Fibroblast of skin of left quadriceps (primary cell): ENCODE data around the gene CTDSP1.
A peak's percentile ranks its signal among the peaks of the same experiment; 100 is the strongest.

ENCODE experiments used
- DNase-seq, 2 experiments: peaks; one replicate each; pipeline ENCODE4 v3.0.0-alpha.2; 2013; ENCODE audit warnings: low read depth in 2 of 2

The CTDSP1 gene

DNA sequence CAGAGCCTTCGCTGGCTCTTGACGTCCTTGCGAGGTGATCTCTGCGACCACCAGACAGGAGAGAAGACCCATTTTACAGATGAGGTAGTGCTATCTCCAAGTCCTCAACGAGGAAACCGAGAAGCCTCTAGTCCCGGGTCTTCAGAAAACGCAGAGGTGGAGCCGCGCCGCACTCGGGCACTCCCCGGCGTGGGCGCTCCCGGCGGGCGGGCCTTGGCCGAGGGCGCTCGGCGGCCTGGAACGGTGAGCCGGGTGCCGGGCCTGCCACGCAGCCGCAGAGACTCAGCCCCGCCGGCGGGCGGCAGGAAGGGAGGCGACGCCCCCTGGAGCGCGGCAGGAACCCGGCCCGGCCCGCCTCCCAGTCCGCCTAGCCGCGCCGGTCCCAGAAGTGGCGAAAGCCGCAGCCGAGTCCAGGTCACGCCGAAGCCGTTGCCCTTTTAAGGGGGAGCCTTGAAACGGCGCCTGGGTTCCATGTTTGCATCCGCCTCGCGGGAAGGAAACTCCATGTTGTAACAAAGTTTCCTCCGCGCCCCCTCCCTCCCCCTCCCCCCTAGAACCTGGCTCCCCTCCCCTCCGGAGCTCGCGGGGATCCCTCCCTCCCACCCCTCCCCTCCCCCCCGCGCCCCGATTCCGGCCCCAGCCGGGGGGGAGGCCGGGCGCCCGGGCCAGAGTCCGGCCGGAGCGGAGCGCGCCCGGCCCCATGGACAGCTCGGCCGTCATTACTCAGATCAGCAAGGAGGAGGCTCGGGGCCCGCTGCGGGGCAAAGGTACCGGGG, at the start of gene CTDSP1:
TSS of gene CTDSP1 (plus strand) at position 478 of the 776 bp plus-strand sequence. CDS start at position 701, 223 bp downstream.
- DNase-seq = peak; percentile 95 to 96

GRCh38 chr2:218354045-218354444, 45.6 kb upstream of the CTDSP1 start:
- DNase-seq = no peak

DNA sequence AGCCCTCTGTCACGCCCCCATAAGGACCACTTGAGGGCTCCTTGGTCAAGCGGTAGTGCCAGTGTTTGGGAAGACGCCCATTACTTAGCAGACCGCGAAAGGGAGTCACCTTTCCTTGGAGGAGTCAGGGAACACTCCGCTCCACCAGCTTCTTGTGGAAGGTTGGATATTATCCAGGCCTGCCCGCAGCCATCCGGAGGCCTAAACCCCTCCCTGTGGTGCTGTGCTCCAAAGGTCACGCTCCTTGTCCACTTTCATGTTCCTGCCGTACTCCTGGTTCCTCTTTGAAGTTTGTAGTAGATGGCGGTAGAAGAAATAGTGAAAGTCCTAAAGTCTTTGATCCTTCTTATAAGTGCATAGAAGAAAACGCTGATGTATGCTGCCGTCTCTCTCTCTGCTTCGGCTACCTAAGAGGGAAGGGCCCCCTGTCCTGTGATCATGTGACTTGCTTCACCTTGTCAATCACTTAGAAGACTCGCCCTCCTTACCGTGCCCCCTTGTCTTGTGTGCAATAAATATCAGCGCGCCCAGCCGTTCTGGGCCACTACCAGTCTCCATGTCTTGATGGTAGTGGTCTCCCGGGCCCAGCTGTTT, 44.7 kb upstream of the CTDSP1 start:
- no peak for DNase-seq

GRCh38 chr2:218357236-218358177, 42.2 kb upstream of the CTDSP1 start:
- no peak for DNase-seq

GRCh38 chr2:218360453-218360852, 39.2 kb upstream of the CTDSP1 start:
- DNase-seq = no peak

GRCh38 chr2:218362606-218363005, 37.1 kb upstream of the CTDSP1 start:
- DNase-seq = no peak

DNA sequence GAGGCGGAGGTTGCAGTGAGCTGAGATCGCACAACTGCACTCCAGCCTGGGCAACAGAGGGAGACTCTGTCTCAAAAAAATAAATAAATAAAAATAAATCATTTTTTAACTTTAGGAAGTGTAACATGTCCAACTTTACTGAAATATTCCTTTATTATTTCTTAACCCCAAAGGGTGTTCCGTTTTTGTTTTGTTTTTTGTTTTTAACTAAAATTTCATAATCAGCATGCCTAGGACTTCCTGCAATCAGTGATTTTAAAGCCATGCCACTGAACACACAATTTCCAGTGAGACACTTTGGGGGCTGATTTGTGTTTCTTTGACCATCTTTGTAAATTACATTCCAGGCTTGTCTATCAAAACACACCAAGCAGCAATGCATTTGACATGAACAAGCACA, 35.9 kb upstream of the CTDSP1 start:
- no peak for DNase-seq

GRCh38 chr2:218364196-218364595, 35.5 kb upstream of the CTDSP1 start:
- DNase-seq = no peak

DNA sequence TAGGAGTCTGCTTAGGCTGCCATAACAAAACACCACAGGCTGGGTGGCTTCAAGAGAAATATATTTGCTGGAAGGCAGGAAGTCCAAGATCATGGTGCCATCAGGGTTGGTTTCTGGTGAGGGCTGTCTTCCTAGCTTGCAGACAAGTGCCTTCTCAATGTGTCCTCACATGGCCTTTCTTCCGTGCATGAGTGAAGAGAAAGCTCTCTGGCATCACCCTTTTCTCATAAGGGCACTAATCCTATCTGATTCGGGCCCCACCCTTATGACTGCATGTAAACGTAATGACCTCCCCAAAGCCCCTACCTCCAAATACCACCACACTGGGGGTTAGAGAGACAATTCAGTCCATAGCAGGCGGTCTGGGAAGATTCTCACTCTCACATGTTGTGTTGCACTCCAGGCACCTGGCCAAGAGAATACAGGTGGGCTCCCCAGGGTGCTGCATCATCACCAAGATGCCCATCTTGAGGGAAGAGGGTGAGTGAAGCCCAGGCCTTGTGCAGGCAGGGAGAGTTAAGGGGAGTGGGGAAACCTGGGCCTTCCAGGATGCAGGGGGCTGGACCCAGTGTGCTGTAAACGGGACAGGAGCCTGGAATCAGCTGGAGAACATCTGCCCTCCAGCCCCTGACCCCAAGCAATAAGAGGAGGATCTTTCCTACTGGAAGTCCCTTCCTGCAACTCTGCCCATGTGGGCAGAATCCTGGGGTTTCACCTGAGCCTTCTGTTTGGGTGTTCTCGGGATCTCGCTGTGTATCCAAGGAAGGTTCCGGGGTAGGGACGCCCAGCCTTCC, 32.9 kb upstream of the CTDSP1 start:
- no peak for DNase-seq

DNA sequence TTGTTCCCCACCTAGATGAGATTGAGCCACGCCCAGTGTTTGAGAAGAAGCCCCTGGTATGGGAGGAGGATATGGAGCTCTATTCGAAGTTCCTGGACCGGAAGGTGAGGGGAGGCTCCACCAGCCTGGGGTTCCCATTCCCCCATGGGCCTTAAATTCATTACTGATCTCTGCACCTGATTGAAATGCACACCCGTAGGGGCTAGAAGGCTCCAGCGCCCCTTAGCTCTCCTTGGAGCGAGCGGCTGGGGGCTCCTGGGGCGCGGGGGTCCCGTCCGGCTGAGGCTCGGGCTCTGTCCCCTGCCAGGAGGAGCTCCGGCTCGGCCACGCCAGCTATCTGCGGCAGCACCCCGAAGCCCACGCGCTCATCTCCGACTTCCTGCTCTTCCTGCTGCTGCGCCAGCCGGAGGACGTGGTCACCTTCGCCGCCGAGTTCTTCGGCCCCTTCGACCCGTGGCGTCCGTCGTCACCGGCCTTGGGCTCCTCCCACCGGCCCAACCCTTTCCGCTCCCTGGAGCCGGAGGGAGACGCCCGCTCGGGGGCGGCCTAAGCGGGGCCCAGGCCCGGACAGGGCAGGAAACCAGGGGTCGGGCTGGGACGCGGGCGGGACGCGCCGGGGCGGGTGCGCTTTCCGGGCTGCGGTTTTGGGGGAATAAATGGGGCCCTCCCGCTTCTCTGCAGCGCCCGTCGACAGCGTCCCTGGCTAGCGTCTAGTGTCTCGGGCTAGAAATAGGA, 32.1 kb upstream of the CTDSP1 start:
- DNase-seq = no peak

DNA sequence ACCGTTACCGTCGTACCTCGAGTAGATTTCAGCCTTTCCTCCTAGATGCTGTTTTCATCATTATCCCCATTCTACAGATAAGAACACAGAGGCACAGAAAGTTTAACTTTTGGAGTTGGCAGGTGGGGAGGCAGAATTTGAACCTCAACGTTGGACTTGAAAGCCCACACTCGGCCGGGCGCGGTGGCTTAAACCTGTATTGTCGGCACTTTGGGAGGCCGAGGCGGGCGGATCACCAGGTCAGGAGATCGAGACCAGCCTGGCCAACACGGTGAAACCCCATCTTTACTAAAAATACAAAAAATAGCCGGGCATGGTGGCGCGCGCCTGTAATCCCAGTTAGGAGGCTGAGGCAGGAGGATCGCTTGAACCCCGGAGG, 31.5 kb upstream of the CTDSP1 start:
- no peak for DNase-seq

- DNase-seq = no peak
Measured at GRCh38 chr2:218368621-218369153, 31.0 kb upstream of the CTDSP1 start.

- no peak for DNase-seq
Measured at GRCh38 chr2:218369330-218369729, 30.3 kb upstream of the CTDSP1 start.

- DNase-seq = no peak
Measured at GRCh38 chr2:218370410-218371063, 29.1 kb upstream of the CTDSP1 start.

DNA sequence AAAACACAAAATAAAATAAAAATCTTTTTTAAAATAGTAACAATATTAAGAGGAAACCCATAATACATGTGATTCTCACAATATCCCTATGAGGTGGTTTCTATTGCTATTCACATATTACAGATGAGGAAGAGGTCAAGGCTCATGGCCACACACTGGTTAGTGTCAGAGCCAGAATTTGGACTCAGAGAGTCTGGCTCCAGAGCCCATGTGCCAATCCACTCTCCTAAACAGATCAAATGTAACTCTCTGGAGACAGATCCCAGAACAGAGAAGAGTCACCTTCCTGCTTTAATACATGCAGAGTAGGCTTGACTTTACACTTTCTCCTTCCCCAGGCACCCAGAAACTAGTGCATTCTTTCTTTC, 27.7 kb upstream of the CTDSP1 start:
- DNase-seq = no peak

- no peak for DNase-seq
Measured at GRCh38 chr2:218374795-218375194, 24.9 kb upstream of the CTDSP1 start.

- DNase-seq = peak; percentile 87 to 88
Measured at GRCh38 chr2:218375212-218375611, 24.5 kb upstream of the CTDSP1 start.

DNA sequence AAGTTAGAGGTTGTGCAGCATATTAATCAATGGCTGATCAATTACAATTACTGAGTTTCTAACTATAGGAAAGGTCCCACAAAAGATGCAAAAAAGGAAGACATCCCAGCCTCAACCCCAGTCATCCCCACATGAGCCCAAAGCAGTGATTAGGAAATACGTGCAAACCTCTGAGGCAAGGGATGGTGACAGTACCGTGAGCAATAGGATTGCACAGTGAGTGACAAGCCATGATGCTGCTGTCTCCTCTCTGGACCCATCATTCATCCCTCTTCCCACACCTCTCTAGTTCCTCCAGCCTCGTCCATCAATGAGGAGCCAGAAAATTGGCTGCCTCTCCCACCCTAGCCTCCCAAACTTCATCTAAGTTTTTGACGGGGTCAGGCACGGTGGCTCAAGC, 21.6 kb upstream of the CTDSP1 start:
- no peak for DNase-seq

DNA sequence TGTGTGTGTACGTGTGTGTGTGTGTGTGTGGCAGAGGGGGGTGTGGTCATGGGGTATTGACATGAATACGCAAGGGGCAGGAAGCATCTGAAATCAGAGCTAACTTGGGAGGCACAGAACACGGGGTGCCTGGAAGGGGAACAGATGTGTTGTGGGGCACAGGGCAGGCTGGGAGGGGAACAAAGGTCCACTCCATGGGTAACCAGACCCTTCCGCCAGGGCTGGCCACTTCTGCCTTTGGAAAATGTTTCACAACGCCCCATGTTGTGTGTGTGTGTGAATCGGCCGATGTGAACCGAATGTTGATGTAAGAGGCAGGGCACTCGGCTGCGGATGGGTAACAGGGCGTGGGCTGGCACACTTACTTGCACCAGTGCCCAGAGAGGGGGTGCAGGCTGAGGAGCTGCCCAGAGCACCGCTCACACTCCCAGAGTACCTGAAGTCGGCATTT, 17.7 kb upstream of the CTDSP1 start, which contains the start of gene SLC11A1:
TSS of gene SLC11A1 (plus strand) at position 358 of the 451 bp plus-strand sequence. CDS start 96 bp downstream, outside the sequence.
- DNase-seq = no peak

GRCh38 chr2:218382785-218383184, 16.9 kb upstream of the CTDSP1 start:
- no peak for DNase-seq
